Fibroblast of peridontal ligament (primary cell): ENCODE results near the gene HOXA6.

Experiments used
- DNase-seq: peaks from one replicate; pipeline ENCODE4 v3.0.0-alpha.2; 2010; ENCODE audit errors: extremely low read depth

Gene HOXA6

DNA sequence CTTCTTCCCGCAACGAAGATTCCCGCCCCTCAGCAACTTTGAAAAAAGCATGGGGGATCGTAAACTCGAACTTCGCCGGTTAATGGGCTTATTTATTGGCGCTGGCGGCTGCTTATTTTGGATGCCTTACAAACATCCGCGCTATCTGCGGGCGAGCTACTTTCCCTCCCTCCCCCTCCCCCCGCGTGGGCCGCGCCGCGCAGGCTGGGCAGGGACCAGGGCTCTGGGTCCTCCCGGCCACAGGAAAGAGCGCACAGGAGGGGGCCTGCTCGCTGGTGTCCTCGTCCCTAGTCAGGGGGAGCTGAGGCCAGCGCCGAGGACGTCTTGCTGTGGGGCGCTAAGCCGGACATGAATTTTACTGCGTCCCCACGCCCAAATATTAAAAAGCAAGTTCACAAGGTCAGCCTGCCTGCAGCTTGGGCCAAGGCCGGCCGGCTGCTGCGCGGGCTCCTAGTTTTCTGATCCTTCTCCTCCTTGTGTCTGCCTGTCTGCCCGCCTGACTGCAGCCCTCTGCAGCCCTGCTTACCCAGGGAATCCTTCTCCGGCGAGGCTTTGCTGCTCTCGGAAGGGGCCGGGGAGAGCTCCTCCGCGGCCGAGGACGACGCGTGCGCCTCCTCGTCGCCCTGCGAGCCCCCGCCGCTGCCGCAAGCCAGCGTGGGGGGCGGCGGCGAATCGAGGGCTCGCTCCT lies 25.4 kb upstream of the HOXA6 start:
- DNase-seq: no peak

GRCh38 chr7:27172315-27172774 lies 24.8 kb upstream of the HOXA6 start:
- DNase-seq: no peak

DNA sequence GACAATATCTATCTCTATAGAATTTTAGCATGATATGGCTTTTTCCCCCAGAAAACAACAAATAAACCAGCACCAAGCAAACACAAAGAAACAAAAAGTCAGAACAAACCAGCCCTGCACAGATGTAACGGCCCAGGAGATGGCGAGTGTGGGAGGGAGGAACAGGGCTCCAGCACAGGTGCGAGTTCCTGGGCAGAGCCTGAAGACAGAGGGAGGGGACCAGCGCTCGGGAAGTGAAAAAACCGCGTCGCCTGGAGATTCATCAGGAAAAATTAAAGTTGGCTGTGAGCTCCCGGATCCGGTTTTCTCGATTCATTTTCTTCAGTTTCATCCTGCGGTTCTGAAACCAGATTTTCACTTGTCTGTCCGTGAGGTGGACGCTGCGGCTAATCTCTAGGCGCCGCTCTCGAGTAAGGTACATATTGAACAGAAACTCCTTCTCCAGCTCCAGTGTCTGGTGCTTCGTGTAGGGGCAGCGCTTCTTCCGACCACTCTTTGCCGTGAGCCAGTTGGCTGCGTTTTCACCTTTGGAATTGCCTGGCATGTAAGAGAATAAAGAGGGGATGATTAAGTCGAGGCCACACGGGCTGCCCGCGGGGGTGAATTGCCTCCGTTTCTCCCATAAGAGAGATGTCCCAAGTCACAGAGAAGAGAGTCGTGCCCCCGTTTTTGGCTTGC lies 24.2 kb upstream of the HOXA6 start:
- DNase-seq: no peak

- no peak for DNase-seq
These were observed 23.7 kb upstream of the HOXA6 start for GRCh38 chr7:27171325-27171636.

GRCh38 chr7:27170426-27171324 lies 23.1 kb upstream of the HOXA6 start:
- DNase-seq: no peak

GRCh38 chr7:27169658-27170425 lies 22.3 kb upstream of the HOXA6 start:
- no peak for DNase-seq

GRCh38 chr7:27168265-27168947 lies 20.8 kb upstream of the HOXA6 start:
- DNase-seq: no peak

- DNase-seq: no peak
These were observed 20.3 kb upstream of the HOXA6 start for GRCh38 chr7:27167916-27168264.

DNA sequence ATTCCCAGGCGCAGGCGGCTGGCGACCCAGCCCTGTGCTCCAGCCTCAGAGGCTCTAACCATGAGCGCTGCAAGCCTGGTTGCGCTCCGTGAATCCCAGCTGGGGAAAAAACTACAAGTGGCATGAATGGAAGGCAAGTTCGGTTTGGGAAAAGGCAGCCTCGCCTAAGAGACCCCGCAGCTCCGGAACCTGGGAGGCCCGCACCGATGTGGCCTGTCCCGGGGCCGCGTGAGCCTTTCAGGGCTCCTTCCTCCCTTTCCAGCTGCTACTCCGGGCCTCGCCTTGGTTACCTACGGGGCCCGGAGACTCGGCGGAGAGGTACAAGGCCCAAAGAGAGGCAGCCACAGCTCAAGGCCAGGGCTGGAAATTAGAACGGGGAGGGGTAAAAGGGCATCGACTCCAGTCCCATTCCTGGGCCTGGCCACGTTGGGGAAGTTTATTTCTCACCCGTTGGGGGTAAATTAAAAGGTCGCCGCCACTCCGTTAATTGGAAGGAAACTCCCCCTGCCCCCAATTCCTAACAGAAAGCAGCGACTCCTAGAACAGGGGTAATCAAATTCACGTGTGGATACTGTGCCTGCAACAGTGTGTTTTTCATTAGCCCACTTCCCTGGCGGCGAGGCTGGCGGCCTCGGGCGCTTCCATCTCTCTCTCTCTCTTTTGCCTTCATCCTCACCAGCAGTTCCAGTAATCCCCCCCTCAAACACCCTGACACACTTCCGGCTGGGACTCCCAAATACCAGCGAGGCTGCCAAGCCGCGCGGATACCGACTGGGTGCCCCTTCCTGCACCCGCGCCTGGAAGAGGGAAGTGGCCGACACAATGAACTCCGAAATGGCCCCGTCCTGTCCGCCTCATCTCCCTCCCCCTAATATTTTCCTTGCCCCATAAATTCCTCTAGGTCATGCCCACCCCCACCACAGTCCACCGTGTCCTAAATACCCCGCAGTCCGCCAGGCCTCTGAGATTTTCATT lies 19.2 kb upstream of the HOXA6 start:
- no peak for DNase-seq

DNA sequence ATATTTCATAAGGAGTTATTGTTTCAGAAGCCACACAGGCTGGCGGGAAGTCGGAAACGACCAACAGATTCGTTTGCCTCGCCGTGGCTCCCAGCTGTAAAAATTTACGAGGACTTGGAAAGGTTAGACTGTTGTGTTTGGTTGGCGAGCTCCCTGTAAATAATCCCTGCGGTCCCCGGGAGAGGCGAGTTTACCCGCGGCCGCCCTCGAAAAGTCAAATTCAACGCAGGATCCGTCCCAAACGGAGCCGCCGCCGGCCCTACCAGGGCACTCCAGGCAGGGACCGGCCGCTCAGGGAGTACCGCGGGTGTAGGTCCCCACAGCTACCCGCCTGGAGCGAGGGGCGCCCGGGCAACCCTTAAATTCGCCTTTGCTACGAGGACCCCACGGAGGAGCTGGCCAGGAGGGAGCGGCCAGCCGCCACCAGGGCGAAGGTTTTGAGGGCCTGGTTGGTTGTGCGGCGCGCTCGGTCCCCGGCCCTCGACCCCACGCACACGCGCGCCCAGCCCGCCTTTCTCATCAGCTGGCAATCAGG lies 18.5 kb upstream of the HOXA6 start:
- no peak for DNase-seq

DNA sequence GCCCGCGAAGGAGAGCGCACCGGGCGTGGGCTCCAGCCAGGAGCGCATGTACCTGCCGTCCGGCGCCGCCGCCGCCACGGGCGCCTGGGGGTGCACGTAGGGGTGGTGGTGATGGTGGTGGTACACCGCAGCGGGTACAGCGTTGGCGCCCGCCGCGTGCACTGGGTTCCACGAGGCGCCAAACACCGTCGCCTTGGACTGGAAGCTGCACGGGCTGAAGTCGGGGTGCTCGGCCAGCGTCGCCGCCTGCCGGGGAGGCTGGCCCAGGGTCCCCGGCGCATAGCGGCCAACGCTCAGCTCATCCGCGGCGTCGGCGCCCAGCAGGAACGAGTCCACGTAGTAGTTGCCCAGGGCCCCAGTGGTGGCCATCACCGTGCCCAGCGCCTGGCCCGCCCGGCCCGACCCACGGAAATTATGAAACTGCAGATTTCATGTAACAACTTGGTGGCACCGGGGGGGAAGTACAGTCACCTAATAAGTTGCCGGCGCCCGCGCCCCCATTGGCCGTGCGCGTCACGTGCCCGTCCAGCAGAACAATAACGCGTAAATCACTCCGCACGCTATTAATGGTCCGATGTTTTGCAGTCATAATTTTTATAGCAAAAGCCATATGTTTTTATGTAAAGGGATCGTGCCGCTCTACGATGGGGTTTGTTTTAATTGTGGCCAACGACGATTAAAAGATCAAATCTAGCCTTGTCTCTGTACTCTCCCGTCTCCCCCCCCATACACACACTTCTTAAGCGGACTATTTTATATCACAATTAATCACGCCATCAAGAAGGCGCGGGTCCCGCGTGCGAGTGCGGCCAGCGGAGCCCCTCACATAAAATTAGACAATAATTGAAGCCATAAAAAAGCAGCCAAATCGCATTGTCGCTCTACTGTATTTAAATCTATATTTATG lies 17.8 kb upstream of the HOXA6 start, which contains the start of gene HOXA9:
Gene HOXA9, minus strand, starts transcription at position 449 of the 907 bp plus-strand sequence. Its CDS starts 80 bp downstream, at position 369.
- DNase-seq: no peak

- no peak for DNase-seq
These were observed 17.0 kb upstream of the HOXA6 start for GRCh38 chr7:27164367-27165088.

DNA sequence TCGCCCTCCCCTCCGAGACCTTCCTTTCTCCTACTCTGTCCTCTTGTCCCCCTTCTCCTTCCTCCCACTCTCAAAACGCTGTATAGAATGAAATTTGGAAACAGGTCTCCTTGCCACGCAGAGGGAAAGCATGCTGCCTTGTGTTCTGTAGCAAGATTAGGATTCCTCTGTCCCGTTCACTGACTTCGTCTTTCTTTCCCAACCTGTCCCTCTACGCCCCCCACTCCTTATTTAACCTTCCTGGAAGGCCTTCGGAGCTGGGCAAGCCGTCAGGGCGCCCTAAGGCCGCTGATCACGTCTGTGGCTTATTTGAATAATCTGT lies 16.4 kb upstream of the HOXA6 start:
- no peak for DNase-seq

DNA sequence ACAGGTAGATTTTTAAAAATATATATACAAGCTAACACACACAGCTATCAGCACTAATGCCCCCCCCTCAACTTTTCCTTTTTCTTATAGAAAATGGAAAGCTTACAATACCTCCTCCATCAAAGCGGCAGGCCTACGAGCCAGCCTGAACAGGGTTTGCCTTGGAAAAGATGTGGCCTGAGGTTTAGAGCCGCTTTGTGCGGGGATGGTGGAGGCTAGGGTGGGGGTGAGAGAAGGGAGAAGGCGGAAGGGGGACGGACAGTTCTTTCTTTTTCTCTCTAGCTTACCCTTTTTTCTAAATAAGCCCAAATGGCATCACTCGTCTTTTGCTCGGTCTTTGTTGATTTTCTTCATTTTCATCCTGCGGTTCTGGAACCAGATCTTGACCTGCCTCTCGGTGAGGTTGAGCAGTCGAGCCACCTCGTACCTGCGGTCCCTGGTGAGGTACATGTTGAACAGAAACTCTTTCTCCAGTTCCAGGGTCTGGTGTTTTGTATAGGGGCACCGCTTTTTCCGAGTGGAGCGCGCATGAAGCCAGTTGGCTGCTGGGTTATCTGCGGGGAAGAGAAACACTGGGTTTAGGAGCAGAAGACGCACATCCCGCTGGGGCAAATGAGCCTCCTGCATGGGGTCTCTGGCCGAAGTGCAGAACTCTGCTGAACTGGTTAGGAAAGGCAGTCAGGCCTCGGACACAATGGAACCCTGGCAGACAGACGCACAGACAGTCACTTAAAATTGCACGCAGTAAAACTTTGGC lies 15.9 kb upstream of the HOXA6 start:
- DNase-seq: no peak

DNA sequence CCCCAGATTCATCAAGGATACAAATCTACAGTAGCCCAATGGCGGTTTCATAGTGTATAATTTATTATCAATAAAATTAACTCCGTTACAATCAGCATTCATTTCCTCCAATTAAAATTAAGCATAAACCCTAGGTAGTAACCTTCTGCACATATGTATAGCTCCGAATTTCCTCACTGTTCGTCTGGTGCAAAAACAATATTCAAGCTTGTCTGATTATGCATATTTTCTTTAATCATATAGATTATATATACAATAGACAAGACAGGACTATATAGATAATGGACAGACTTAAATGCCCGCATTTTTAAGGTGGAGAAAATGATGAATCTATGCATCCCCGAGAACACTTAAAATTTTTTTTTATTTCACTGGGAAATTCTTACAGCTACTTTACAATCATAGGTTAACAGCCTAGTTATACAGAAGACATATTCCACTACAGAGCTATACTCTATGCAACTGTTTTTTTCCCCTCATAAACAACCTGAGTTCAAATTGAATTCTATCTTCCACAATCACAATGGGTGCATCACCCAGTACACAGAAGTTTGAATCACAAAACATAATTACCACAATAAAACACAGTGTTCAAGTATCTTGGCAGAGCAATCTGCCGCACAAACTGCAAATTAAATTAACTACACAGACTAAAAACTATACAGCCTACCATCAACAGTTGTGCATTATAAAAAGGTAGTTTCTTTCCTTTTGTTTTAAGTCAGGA lies 15.2 kb upstream of the HOXA6 start:
- no peak for DNase-seq

DNA sequence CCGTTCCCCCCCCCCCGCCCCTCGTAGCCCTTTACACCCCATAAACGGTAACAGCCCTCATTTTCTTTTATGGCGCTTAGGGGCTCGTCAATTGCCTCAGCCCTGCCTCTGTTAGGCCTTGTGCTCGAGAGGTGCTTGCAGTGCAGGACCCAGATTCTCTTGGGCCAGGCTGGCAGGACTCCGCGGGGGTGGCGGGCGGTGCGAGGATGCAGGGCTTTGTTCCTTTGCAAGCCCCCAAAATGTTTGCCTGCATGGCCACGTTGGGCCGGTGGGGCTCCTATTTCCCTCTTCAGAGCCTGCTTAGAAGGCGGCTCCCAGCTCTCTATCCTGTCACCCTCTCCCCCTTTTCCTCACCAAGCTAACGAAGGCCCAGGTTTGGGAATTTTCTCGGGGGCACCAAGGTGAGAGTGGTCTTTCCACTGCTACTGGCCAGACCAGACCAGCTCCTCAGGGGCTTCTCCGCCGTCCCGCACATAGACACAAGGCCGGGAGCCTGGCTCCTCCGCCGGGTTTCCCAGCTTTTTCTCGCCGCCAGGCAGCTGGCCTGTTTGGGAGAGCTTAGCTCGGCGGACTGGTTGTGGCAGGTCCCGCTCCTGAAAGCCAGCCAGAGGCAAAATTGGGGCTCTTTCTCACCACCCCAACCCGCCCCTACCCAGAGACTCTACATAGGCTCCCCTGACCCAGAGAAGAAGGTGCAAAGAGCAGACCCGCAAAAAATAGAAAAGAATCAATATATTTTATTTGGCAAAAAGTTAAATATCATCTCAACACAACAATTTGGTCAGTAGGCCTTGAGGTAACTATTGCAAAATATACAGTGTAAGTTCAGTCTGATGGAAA lies 14.4 kb upstream of the HOXA6 start:
- DNase-seq: no peak
